ENCODE data around the gene IDH3G. TPM values are rescaled to one million over a fixed set of nuclear protein-coding genes. Genes with fewer than 3 reads are reported as not detected.

IDH3G gene
- total RNA-seq, 1 experiment from 2014 or later = 46.5 TPM

- H3K9me2 ChIP-seq (replicated peaks; ENCODE audit: insufficient read depth, low read length) = no peaks in the 10 kb centered on the region
- no peaks in the 10 kb centered on the region for H3K27me3 ChIP-seq (ENCODE audit: low read length)
- no peaks in the 10 kb centered on the region for H3K36me3 ChIP-seq (ENCODE audit: insufficient read depth, low read length)
- H3K9ac ChIP-seq (ENCODE audit: low read length) = no peak overlapping the region
- no peak overlapping the region for H2AFZ ChIP-seq (ENCODE audit: low read length)
- no peak for DNase-seq
- no peak overlapping the region for H3K4me3 ChIP-seq (ENCODE audit: low read length)
- no peaks in the 10 kb centered on the region for H3K9me3 ChIP-seq (ENCODE audit: low read length)
- H3K27ac ChIP-seq (ENCODE audit: low read length) = no peak overlapping the region
- H4K20me1 ChIP-seq (ENCODE audit: insufficient read depth, low read depth, low read length) = no peaks in the 10 kb centered on the region
- no peaks in the 10 kb centered on the region for H3K79me2 ChIP-seq (ENCODE audit: low read length)
- H3K4me1 ChIP-seq (ENCODE audit: low read length) = no peaks in the 10 kb centered on the region
- H3K4me2 ChIP-seq (ENCODE audit: low read depth, low read length, poor library complexity, severe bottlenecking) = no peak overlapping the region
Measured at GRCh38 chrX:153807976-153808375, 13.8 kb upstream of the IDH3G start.

GRCh38 chrX:153806999-153807575 is 12.9 kb upstream of the IDH3G start:
- Histone ChIP-seq H3K9me2 (replicated peaks; ENCODE audit: insufficient read depth, low read length) (no peaks in the 10 kb centered on the region), H3K4me1 (ENCODE audit: low read length) (no peaks in the 10 kb centered on the region), H3K9ac (ENCODE audit: low read length) (no peak overlapping the region)

GRCh38 chrX:153805436-153805835 is 11.3 kb upstream of the IDH3G start:
- no peaks in the 10 kb centered on the region for H3K79me2 ChIP-seq (ENCODE audit: low read length)
- H3K27ac ChIP-seq (ENCODE audit: low read length) = no peak overlapping the region

More at GRCh38 chrX:153806999-153807575, 12.9 kb upstream of the IDH3G start:
- no peaks in the 10 kb centered on the region for H3K79me2 ChIP-seq (ENCODE audit: low read length)
- no peak overlapping the region for H3K4me3 ChIP-seq (ENCODE audit: low read length)
- no peaks in the 10 kb centered on the region for H4K20me1 ChIP-seq (ENCODE audit: insufficient read depth, low read depth, low read length)
- no peak overlapping the region for H2AFZ ChIP-seq (ENCODE audit: low read length)
- H3K36me3 ChIP-seq (ENCODE audit: insufficient read depth, low read length) = no peaks in the 10 kb centered on the region
- no peaks in the 10 kb centered on the region for H3K9me3 ChIP-seq (ENCODE audit: low read length)
- H3K4me2 ChIP-seq (ENCODE audit: low read depth, low read length, poor library complexity, severe bottlenecking) = no peak overlapping the region
- no peak overlapping the region for H3K27ac ChIP-seq (ENCODE audit: low read length)
- no peaks in the 10 kb centered on the region for H3K27me3 ChIP-seq (ENCODE audit: low read length)
- DNase-seq = no peak

GRCh38 chrX:153804621-153805020 is 10.4 kb upstream of the IDH3G start:
- Histone ChIP-seq H3K27me3 (ENCODE audit: low read length) (no peaks in the 10 kb centered on the region), H3K27ac (ENCODE audit: low read length) (no peak overlapping the region), H3K4me2 (ENCODE audit: low read depth, low read length, poor library complexity, severe bottlenecking) (no peak overlapping the region), H3K79me2 (ENCODE audit: low read length) (no peaks in the 10 kb centered on the region), H3K9ac (ENCODE audit: low read length) (no peak overlapping the region), H3K9me3 (ENCODE audit: low read length) (no peaks in the 10 kb centered on the region), H4K20me1 (ENCODE audit: insufficient read depth, low read depth, low read length) (no peaks in the 10 kb centered on the region), H3K4me1 (ENCODE audit: low read length) (no peaks in the 10 kb centered on the region), H3K9me2 (replicated peaks; ENCODE audit: insufficient read depth, low read length) (no peaks in the 10 kb centered on the region), H3K36me3 (ENCODE audit: insufficient read depth, low read length) (no peaks in the 10 kb centered on the region), H2AFZ (ENCODE audit: low read length) (no peak overlapping the region), H3K4me3 (ENCODE audit: low read length) (no peak overlapping the region)
- DNase-seq = no peak

More at GRCh38 chrX:153805436-153805835, 11.3 kb upstream of the IDH3G start:
- H3K9me3 ChIP-seq (ENCODE audit: low read length) = no peaks in the 10 kb centered on the region
- H3K9me2 ChIP-seq (replicated peaks; ENCODE audit: insufficient read depth, low read length) = no peaks in the 10 kb centered on the region
- H3K9ac ChIP-seq (ENCODE audit: low read length) = no peak overlapping the region
- H3K36me3 ChIP-seq (ENCODE audit: insufficient read depth, low read length) = no peaks in the 10 kb centered on the region
- no peak overlapping the region for H2AFZ ChIP-seq (ENCODE audit: low read length)
- no peak for DNase-seq
- H3K4me3 ChIP-seq (ENCODE audit: low read length) = no peak overlapping the region
- H4K20me1 ChIP-seq (ENCODE audit: insufficient read depth, low read depth, low read length) = no peaks in the 10 kb centered on the region
- H3K27me3 ChIP-seq (ENCODE audit: low read length) = no peaks in the 10 kb centered on the region
- no peaks in the 10 kb centered on the region for H3K4me1 ChIP-seq (ENCODE audit: low read length)
- H3K4me2 ChIP-seq (ENCODE audit: low read depth, low read length, poor library complexity, severe bottlenecking) = no peak overlapping the region

GRCh38 chrX:153804100-153804595 is 10.0 kb upstream of the IDH3G start:
- H2AFZ ChIP-seq (ENCODE audit: low read length) = no peak overlapping the region
- H3K36me3 ChIP-seq (ENCODE audit: insufficient read depth, low read length) = no peaks in the 10 kb centered on the region
- no peaks in the 10 kb centered on the region for H3K9me2 ChIP-seq (replicated peaks; ENCODE audit: insufficient read depth, low read length)
- no peaks in the 10 kb centered on the region for H3K79me2 ChIP-seq (ENCODE audit: low read length)
- DNase-seq = no peak
- no peak overlapping the region for H3K9ac ChIP-seq (ENCODE audit: low read length)
- no peaks in the 10 kb centered on the region for H3K4me1 ChIP-seq (ENCODE audit: low read length)
- no peaks in the 10 kb centered on the region for H3K27me3 ChIP-seq (ENCODE audit: low read length)
- no peaks in the 10 kb centered on the region for H3K9me3 ChIP-seq (ENCODE audit: low read length)
- no peak overlapping the region for H3K27ac ChIP-seq (ENCODE audit: low read length)
- H3K4me3 ChIP-seq (ENCODE audit: low read length) = no peak overlapping the region
- no peaks in the 10 kb centered on the region for H4K20me1 ChIP-seq (ENCODE audit: insufficient read depth, low read depth, low read length)
- H3K4me2 ChIP-seq (ENCODE audit: low read depth, low read length, poor library complexity, severe bottlenecking) = no peak overlapping the region

- no peaks in the 10 kb centered on the region for H3K9me2 ChIP-seq (replicated peaks; ENCODE audit: insufficient read depth, low read length)
- H3K27ac ChIP-seq (ENCODE audit: low read length) = no peak overlapping the region
- H3K79me2 ChIP-seq (ENCODE audit: low read length) = no peaks in the 10 kb centered on the region
- no peak overlapping the region for H3K4me3 ChIP-seq (ENCODE audit: low read length)
- H2AFZ ChIP-seq (ENCODE audit: low read length) = no peak overlapping the region
- H3K9me3 ChIP-seq (ENCODE audit: low read length) = no peaks in the 10 kb centered on the region
- H3K36me3 ChIP-seq (ENCODE audit: insufficient read depth, low read length) = no peaks in the 10 kb centered on the region
- no peaks in the 10 kb centered on the region for H3K4me1 ChIP-seq (ENCODE audit: low read length)
- H3K4me2 ChIP-seq (ENCODE audit: low read depth, low read length, poor library complexity, severe bottlenecking) = no peak overlapping the region
- no peak overlapping the region for H3K9ac ChIP-seq (ENCODE audit: low read length)
- no peaks in the 10 kb centered on the region for H4K20me1 ChIP-seq (ENCODE audit: insufficient read depth, low read depth, low read length)
- no peaks in the 10 kb centered on the region for H3K27me3 ChIP-seq (ENCODE audit: low read length)
- no peak for DNase-seq
Measured at GRCh38 chrX:153803211-153804099, 9.3 kb upstream of the IDH3G start.

- Histone ChIP-seq H3K9me3 (ENCODE audit: low read length) (no peaks in the 10 kb centered on the region), H3K27ac (ENCODE audit: low read length) (no peak overlapping the region), H3K27me3 (ENCODE audit: low read length) (no peaks in the 10 kb centered on the region), H3K9me2 (replicated peaks; ENCODE audit: insufficient read depth, low read length) (no peaks in the 10 kb centered on the region), H4K20me1 (ENCODE audit: insufficient read depth, low read depth, low read length) (no peaks in the 10 kb centered on the region), H3K4me3 (ENCODE audit: low read length) (no peak overlapping the region), H3K36me3 (ENCODE audit: insufficient read depth, low read length) (no peaks in the 10 kb centered on the region; the same call in 1 of the 2 replicates), H3K4me1 (ENCODE audit: low read length) (no peaks in the 10 kb centered on the region), H2AFZ (ENCODE audit: low read length) (no peak overlapping the region), H3K4me2 (ENCODE audit: low read depth, low read length, poor library complexity, severe bottlenecking) (no peak overlapping the region), H3K79me2 (ENCODE audit: low read length) (no peaks in the 10 kb centered on the region), H3K9ac (ENCODE audit: low read length) (no peak overlapping the region)
- no peak for DNase-seq
Measured at GRCh38 chrX:153802513-153803045, 8.4 kb upstream of the IDH3G start.

- Histone ChIP-seq H3K9me3 (ENCODE audit: low read length) (no peaks in the 10 kb centered on the region), H3K4me2 (ENCODE audit: low read depth, low read length, poor library complexity, severe bottlenecking) (no peak overlapping the region), H2AFZ (ENCODE audit: low read length) (no peak overlapping the region), H3K27ac (ENCODE audit: low read length) (no peak overlapping the region), H3K79me2 (ENCODE audit: low read length) (no peaks in the 10 kb centered on the region), H3K4me1 (ENCODE audit: low read length) (no peaks in the 10 kb centered on the region), H3K4me3 (ENCODE audit: low read length) (no peak overlapping the region), H3K36me3 (ENCODE audit: insufficient read depth, low read length) (no peaks in the 10 kb centered on the region; the same call in 1 of the 2 replicates), H3K9ac (ENCODE audit: low read length) (no peak overlapping the region), H3K9me2 (replicated peaks; ENCODE audit: insufficient read depth, low read length) (no peaks in the 10 kb centered on the region), H3K27me3 (ENCODE audit: low read length) (no peaks in the 10 kb centered on the region), H4K20me1 (ENCODE audit: insufficient read depth, low read depth, low read length) (no peaks in the 10 kb centered on the region)
- no peak for DNase-seq
Measured at GRCh38 chrX:153801669-153802068, 7.5 kb upstream of the IDH3G start.

All from Karpas-422 (cell line).